GM12878 (cell line): ENCODE data around the gene CELF2. TPM values are rescaled to one million over a fixed set of nuclear protein-coding genes. Genes with fewer than 3 reads are reported as not detected.

Experiments used
- ATAC-seq: fragments of 200-7000 bp; cut with Tn5 transposase; 3 replicates; pipeline ENCODE4 v1.9.1; 2020; ENCODE audit warnings: mild to moderate bottlenecking, moderate library complexity
- BruUV-seq: library from RNA; stranded (reverse); fragments of 400-500 nt; replicated peaks from 2 replicates; lab custom pipeline; 2021; lab: Mats Ljungman, UMichigan
- CTCF ChIA-PET: fragments of 300-600 bp; sonication (Branson Sonifier 250); formaldehyde crosslinking; extraction: SDS; loops from one replicate; lab custom pipeline; 2021; ENCODE audit warnings: inconsistent platforms; lab: Yijun Ruan, JAX
- POLR2A ChIA-PET: fragments of 350-600 bp; formaldehyde crosslinking; extraction: SDS; loops from one replicate; lab custom pipeline; 2021; ENCODE audit warnings: inconsistent platforms; lab: Charles Lee
- RAD21 ChIA-PET: fragments of 300-600 bp; sonication (Branson Sonifier 250); formaldehyde crosslinking; loops from one replicate; lab custom pipeline; 2023; ENCODE audit warnings: antibody characterized with exemption; ENCODE audit not compliant: unreplicated experiment; lab: Charles Lee
- SMC1A ChIA-PET: fragments of 300-600 bp; sonication (Branson Sonifier 250); formaldehyde crosslinking; loops from one replicate; lab custom pipeline; 2023; ENCODE audit not compliant: unreplicated experiment, uncharacterized antibody; lab: Charles Lee
- DNase-seq: peaks from one replicate; pipeline ENCODE4 v3.0.0-alpha.2; 2011; ENCODE audit warnings: low read depth, low spot score
- FAIRE-seq: peaks from 3 replicates; lab custom pipeline; 2011; peaks lifted over from hg19 to GRCh38; lab: Jason Lieb, UNC
- H2AFZ ChIP-seq: 2 replicates; pipeline ENCODE4 v1.6.0; 2011; ENCODE audit warnings: low read depth, low read length, control low read depth; ENCODE audit not compliant: control insufficient read depth
- H3K27ac ChIP-seq: 2 replicates; pipeline ENCODE4 v1.5.1; 2011; ENCODE audit warnings: control low read depth; ENCODE audit not compliant: control insufficient read depth, insufficient read depth
- H3K27me3 ChIP-seq, 2 experiments: replicated peaks in 1 of 2; 2 replicates each; pipeline versions ENCODE4 v1.6.0 to v1.6.1; 2011; ENCODE audit warnings: low read length in 1 of 2; ENCODE audit not compliant: control insufficient read depth in 2 of 2, insufficient read depth in 2 of 2
- H3K36me3 ChIP-seq, 2 experiments: 2 replicates each; pipeline ENCODE4 v1.5.1; 2011; ENCODE audit warnings: low read length in 1 of 2; ENCODE audit not compliant: control insufficient read depth in 2 of 2, insufficient read depth in 2 of 2
- H3K4me1 ChIP-seq: 2 replicates; pipeline ENCODE4 v1.6.1; 2011; ENCODE audit warnings: mild to moderate bottlenecking, low read length, moderate library complexity, mixed read lengths; ENCODE audit not compliant: control insufficient read depth, insufficient read depth
- H3K4me2 ChIP-seq: 2 replicates; pipeline ENCODE4 v1.6.0; 2011; ENCODE audit warnings: control low read depth; ENCODE audit not compliant: control insufficient read depth, insufficient read depth
- H3K4me3 ChIP-seq: fragments of 200-600 bp; sonication (generic); 2 replicates; pipeline ENCODE4 v1.5.1; 2016
- H3K79me2 ChIP-seq: 2 replicates; pipeline ENCODE4 v1.6.0; 2011; ENCODE audit warnings: low read length; ENCODE audit not compliant: control insufficient read depth, insufficient read depth
- H3K9ac ChIP-seq: 2 replicates; pipeline ENCODE4 v1.8.0; 2011; ENCODE audit warnings: low read length, control low read depth, mixed read lengths; ENCODE audit not compliant: control insufficient read depth, insufficient read depth
- H3K9me3 ChIP-seq: replicated peaks from 3 replicates; pipeline ENCODE4 v1.5.1; 2011; ENCODE audit warnings: mild to moderate bottlenecking, low read length; ENCODE audit not compliant: control insufficient read depth, insufficient read depth
- H4K20me1 ChIP-seq: 2 replicates; pipeline ENCODE4 v1.6.0; 2011; ENCODE audit not compliant: control insufficient read depth, insufficient read depth
- BHLHE40 ChIP-seq, 2 experiments: fragments of 450-650 bp in 1 of 2; IDR thresholded peaks; 2 replicates each; pipeline ENCODE4 v1.6.1; 2011 to 2017; ENCODE audit warnings: low read depth in 2 of 2, borderline replicate concordance in 1 of 2, improper control_type of control experiment in 1 of 2, low read length in 1 of 2, mild to moderate bottlenecking in 1 of 2
- FOS ChIP-seq: IDR thresholded peaks from 3 replicates; pipeline ENCODE4 v1.6.1; 2011; ENCODE audit warnings: borderline replicate concordance; ENCODE audit not compliant: insufficient read length; ENCODE audit errors: extremely low read depth
- SMAD1 ChIP-seq: fragments of 450-650 bp; IDR thresholded peaks from 2 replicates; pipeline ENCODE4 v1.6.1; 2018; ENCODE audit warnings: mild to moderate bottlenecking, low read depth; ENCODE audit not compliant: partially characterized antibody
- SMARCA5 ChIP-seq: fragments of 450-650 bp; IDR thresholded peaks from 2 replicates; pipeline ENCODE4 v1.6.1; 2017; ENCODE audit warnings: mild to moderate bottlenecking
- TAF1 ChIP-seq: IDR thresholded peaks from 2 replicates; pipeline ENCODE4 v1.6.1; 2011; ENCODE audit warnings: mild to moderate bottlenecking, low read depth, low read length, borderline replicate concordance
- WGBS: methylation state at CpG from one replicate; pipeline ENCODE4 v1.1.6; 2016; ENCODE audit warnings: low lambda C conversion rate; ENCODE audit not compliant: insufficient replicate concordance, insufficient coverage; ENCODE audit errors: missing lambda C conversion rate; 5-methylcytosine and 5-hydroxymethylcytosine counted together
- in situ Hi-C: fragments of 300-500 bp; cut with MboI; formaldehyde crosslinking; loops from 9 replicates; pipeline ENCODE4 v1.14.3; 2018; ENCODE audit warnings: mixed read lengths
- intact Hi-C: fragments of 100-400 bp; cut with micrococcal nuclease; formaldehyde crosslinking; loops from one replicate; pipeline ENCODE4 v1.14.2; 2022; ENCODE audit not compliant: unreplicated experiment
- polyA plus RNA-seq, 11 experiments: library from polyadenylated mRNA; depleted of rRNA in 4 of 11; unstranded in 6 of 11; stranded (reverse) in 5 of 11; fragments of >200 nt; fragmentation: Nextera tagmentation in 4 of 11; fragmentation: Illumina TruSeq in 1 of 11; extraction: Ambion mirVana in 4 of 11; extraction: Trizol in 1 of 11; gene quantifications; 1 replicate in 1 of 11; 2 replicates in 10 of 11; pipeline versions ENCODE4 v1.2.1 to v1.2.3, GENCODE V29; 2011 to 2016; ENCODE audit warnings: inconsistent platforms in 2 of 11, missing spikeins in 2 of 11, low read depth in 1 of 11
- total RNA-seq, 4 experiments: library from RNA; depleted of rRNA in 3 of 4; stranded (reverse); fragments of >200 nt in 3 of 4; fragmentation: Illumina TruSeq in 1 of 4; extraction: Trizol in 1 of 4; gene quantifications; 2 replicates each; pipeline versions ENCODE4 v1.2.1 to v1.2.3, GENCODE V29; 2013 to 2021
- TF ChIP-seq, protein P1 (sequence below): IDR thresholded peaks from 2 replicates; pipeline ENCODE4 v1.6.1; 2012; ENCODE audit warnings: improper control_type of control experiment, low read depth, low read length; ENCODE audit not compliant: insufficient replicate concordance
- TF ChIP-seq, protein P2 (sequence below): IDR thresholded peaks from 2 replicates; pipeline ENCODE4 v1.6.1; 2011; ENCODE audit warnings: low read depth, low read length, improper control_type of control experiment, borderline replicate concordance
- TF ChIP-seq, protein P3 (sequence below), 3 experiments: IDR thresholded peaks in 2 of 3; conservative IDR thresholded peaks in 1 of 3; 2 replicates each; pipeline ENCODE4 v1.5.1; 2011; ENCODE audit warnings: low read depth in 3 of 3, low read length in 3 of 3, mild to moderate bottlenecking in 3 of 3, control low read depth in 2 of 3, moderate library complexity in 2 of 3, inconsistent platforms in 1 of 3, mixed read lengths in 1 of 3; ENCODE audit not compliant: control insufficient read depth in 2 of 3, insufficient read depth in 1 of 3; ENCODE audit errors: extremely low read depth in 1 of 3
- TF ChIP-seq, protein P4 (sequence below): IDR thresholded peaks from 2 replicates; pipeline ENCODE4 v1.6.1; 2012; ENCODE audit warnings: low read depth, low read length, improper control_type of control experiment

Gene CELF2
- total and polyA plus RNA-seq, 10 of the 15 experiments (the other 5 are each of a cell fraction or from before 2014, with no cell fraction given) = 20.8 to 129 (median 86.3) TPM

DNA sequence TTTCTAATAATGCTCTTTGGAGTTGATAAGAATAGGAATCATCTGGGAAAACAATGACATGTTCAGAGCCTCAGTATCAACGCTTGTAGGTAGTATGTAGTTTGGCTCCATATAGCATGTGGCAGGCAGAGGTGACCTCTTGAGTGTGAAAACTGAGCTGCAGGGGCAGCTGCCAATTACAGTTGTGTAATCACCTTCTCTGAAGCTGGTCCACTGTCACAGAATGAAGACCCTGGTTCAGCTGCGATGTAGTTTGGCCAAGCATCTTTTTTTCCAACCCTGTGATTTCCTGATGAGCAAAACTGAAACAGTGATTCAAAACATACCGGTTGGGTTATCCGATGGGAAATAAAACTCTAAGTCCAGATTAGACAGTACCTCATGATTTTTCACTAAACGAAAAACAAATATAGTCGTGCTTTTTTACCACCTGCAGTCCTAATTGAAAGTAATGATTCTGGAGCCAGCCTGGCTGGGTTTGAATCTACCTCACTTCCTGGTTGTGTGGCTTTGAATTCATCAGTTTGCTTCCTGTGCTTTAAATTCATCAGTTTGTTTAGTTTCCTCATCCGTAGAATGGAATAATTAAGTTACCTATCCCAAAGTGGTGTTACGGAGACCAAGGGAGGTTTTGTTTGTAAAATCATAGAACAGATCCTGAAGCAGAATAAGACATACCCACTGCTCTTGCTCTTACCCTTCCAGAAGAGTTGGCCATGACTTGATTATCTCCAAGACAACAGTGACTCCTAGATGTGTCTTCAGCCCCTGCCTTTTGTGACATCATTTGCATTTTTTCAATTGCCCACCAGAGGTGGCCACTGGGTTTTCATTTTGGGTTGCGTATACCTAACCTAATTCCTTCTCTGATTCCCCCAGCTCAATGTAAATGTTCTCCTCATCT, 87.4 kb downstream of the CELF2 start:
- Histone ChIP-seq H3K9me3 (peaks cover 3% of the 10 kb centered on the region; the same call in 2 of the 3 replicates), H2AFZ (peak overlapping the region; percentile 19), H3K27me3 (no peaks in the 10 kb centered on the region), H3K79me2 (no peaks in the 10 kb centered on the region), H3K4me2 (peak overlapping the region; percentile 27), H4K20me1 (no peaks in the 10 kb centered on the region), H3K27ac (no peak overlapping the region), H3K4me1 (peaks cover 18% of the 10 kb centered on the region), H3K9ac (no peak overlapping the region), H3K4me3 (no peak overlapping the region), H3K36me3 (no peaks in the 10 kb centered on the region)
- ATAC-seq (peak; percentile 68), FAIRE-seq (no peak), DNase-seq (no peak)
- ChIA-PET RAD21 (interaction anchor here (0.9 kb wide), 1 partner anchor 61 kb away, joined by 3 read pairs; no protein-coding TSS in a partner anchor), POLR2A (no interaction called here), CTCF (interaction anchor here (0.8 to 3.6 kb wide), 4 partner anchors 9 to 165 kb away, joined by 3 to 11 read pairs (median 5); no protein-coding TSS in a partner anchor), SMC1A (interaction anchor here (0.6 to 1.2 kb wide), 5 partner anchors 10 to 1083 kb away, joined by 3 to 4 read pairs (median 3); no protein-coding TSS in a partner anchor)
- 18% methylated on average over 9 of the region's 9 CpGs for WGBS
- intact Hi-C loops (loop anchor here (5.0 kb wide), 1 partner anchor 142 kb away; no protein-coding TSS in a partner anchor), in situ Hi-C loops (loop anchor here (25.0 kb wide), 1 partner anchor 357 kb away; no protein-coding TSS in a partner anchor)
- BruUV-seq = no TSS peak
- no peak for TF ChIP-seq BHLHE40 (IDR thresholded peaks at IDR 0.05; ENCODE audit: borderline replicate concordance in 1 of 2, low read depth in 2 of 2, low read length in 1 of 2)
- TF ChIP-seq TAF1 = no peak
- TF ChIP-seq FOS = no peak
- TF ChIP-seq SMAD1 = no peak
- TF ChIP-seq, protein P1, sequence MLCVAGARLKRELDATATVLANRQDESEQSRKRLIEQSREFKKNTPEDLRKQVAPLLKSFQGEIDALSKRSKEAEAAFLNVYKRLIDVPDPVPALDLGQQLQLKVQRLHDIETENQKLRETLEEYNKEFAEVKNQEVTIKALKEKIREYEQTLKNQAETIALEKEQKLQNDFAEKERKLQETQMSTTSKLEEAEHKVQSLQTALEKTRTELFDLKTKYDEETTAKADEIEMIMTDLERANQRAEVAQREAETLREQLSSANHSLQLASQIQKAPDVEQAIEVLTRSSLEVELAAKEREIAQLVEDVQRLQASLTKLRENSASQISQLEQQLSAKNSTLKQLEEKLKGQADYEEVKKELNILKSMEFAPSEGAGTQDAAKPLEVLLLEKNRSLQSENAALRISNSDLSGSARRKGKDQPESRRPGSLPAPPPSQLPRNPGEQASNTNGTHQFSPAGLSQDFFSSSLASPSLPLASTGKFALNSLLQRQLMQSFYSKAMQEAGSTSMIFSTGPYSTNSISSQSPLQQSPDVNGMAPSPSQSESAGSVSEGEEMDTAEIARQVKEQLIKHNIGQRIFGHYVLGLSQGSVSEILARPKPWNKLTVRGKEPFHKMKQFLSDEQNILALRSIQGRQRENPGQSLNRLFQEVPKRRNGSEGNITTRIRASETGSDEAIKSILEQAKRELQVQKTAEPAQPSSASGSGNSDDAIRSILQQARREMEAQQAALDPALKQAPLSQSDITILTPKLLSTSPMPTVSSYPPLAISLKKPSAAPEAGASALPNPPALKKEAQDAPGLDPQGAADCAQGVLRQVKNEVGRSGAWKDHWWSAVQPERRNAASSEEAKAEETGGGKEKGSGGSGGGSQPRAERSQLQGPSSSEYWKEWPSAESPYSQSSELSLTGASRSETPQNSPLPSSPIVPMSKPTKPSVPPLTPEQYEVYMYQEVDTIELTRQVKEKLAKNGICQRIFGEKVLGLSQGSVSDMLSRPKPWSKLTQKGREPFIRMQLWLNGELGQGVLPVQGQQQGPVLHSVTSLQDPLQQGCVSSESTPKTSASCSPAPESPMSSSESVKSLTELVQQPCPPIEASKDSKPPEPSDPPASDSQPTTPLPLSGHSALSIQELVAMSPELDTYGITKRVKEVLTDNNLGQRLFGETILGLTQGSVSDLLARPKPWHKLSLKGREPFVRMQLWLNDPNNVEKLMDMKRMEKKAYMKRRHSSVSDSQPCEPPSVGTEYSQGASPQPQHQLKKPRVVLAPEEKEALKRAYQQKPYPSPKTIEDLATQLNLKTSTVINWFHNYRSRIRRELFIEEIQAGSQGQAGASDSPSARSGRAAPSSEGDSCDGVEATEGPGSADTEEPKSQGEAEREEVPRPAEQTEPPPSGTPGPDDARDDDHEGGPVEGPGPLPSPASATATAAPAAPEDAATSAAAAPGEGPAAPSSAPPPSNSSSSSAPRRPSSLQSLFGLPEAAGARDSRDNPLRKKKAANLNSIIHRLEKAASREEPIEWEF = no peak
- TF ChIP-seq, protein P2, sequence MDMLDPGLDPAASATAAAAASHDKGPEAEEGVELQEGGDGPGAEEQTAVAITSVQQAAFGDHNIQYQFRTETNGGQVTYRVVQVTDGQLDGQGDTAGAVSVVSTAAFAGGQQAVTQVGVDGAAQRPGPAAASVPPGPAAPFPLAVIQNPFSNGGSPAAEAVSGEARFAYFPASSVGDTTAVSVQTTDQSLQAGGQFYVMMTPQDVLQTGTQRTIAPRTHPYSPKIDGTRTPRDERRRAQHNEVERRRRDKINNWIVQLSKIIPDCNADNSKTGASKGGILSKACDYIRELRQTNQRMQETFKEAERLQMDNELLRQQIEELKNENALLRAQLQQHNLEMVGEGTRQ = no peak
- TF ChIP-seq, protein P3, sequence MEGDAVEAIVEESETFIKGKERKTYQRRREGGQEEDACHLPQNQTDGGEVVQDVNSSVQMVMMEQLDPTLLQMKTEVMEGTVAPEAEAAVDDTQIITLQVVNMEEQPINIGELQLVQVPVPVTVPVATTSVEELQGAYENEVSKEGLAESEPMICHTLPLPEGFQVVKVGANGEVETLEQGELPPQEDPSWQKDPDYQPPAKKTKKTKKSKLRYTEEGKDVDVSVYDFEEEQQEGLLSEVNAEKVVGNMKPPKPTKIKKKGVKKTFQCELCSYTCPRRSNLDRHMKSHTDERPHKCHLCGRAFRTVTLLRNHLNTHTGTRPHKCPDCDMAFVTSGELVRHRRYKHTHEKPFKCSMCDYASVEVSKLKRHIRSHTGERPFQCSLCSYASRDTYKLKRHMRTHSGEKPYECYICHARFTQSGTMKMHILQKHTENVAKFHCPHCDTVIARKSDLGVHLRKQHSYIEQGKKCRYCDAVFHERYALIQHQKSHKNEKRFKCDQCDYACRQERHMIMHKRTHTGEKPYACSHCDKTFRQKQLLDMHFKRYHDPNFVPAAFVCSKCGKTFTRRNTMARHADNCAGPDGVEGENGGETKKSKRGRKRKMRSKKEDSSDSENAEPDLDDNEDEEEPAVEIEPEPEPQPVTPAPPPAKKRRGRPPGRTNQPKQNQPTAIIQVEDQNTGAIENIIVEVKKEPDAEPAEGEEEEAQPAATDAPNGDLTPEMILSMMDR (IDR thresholded peaks at IDR 0.05 in 2 of 3, conservative IDR thresholded peaks at IDR 0.05 in 1 of 3; ENCODE audit: control insufficient read depth in 2 of 3, extremely low read depth in 1 of 3, insufficient read depth in 1 of 3, low read depth in 3 of 3, low read length in 3 of 3) = peak; percentile 9 to 49 (median 32); a peak in 3 of 6 replicates
- no peak for TF ChIP-seq SMARCA5
- TF ChIP-seq, protein P4, sequence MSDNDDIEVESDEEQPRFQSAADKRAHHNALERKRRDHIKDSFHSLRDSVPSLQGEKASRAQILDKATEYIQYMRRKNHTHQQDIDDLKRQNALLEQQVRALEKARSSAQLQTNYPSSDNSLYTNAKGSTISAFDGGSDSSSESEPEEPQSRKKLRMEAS = no peak
